GM18498 (cell line): Measurements from ENCODE around the gene FBH1.
A peak's percentile ranks its signal among the peaks of the same experiment; 100 is the strongest.

Experiments
- ATAC-seq: cut with Tn5 transposase; IDR thresholded peaks from one replicate; pipeline ENCODE4 v1.9.1; 2021; ENCODE audit warnings: mild to moderate bottlenecking, moderate library complexity; ENCODE audit not compliant: unreplicated experiment

The FBH1 gene

DNA sequence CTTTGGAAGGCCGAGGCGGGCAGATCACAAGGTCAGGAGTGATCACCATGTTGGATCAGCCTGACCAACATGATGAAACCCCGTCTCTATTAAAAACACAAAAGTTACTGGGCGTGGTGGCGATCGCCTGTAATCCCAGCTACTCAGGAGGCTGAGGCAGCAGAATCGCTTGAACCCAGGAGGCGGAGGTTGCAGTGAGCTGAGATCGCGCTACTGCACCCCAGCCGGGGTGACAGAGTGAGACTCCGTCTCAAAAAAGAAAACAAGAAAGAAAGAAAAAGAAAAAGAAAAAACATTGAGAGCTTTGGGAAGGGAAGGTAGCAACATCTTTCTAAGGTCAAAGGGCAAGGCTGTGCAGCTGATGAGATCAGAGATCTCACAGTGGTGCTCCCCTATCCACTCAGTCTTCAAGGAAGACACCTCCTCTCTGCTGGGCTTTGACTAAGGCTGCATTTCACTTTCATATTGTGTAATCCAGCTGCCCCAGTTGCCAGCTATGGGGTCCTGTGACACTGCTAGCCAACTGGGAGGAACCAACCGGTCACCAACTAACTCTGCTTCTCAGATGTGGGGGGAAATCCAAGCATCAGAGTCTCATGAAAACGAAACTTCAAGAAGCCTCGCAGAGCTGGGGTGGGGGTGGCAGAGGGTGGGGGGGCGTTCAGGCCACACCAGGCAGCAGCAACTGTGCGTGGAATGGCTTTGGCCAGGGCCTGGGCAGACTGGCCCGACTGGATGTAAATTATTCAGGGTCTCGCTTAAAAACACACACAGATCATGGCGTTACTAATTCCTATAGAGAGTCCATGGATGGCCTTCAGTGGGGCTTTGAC, 85.8 kb downstream of the FBH1 start:
- peak; percentile 55 for ATAC-seq

DNA sequence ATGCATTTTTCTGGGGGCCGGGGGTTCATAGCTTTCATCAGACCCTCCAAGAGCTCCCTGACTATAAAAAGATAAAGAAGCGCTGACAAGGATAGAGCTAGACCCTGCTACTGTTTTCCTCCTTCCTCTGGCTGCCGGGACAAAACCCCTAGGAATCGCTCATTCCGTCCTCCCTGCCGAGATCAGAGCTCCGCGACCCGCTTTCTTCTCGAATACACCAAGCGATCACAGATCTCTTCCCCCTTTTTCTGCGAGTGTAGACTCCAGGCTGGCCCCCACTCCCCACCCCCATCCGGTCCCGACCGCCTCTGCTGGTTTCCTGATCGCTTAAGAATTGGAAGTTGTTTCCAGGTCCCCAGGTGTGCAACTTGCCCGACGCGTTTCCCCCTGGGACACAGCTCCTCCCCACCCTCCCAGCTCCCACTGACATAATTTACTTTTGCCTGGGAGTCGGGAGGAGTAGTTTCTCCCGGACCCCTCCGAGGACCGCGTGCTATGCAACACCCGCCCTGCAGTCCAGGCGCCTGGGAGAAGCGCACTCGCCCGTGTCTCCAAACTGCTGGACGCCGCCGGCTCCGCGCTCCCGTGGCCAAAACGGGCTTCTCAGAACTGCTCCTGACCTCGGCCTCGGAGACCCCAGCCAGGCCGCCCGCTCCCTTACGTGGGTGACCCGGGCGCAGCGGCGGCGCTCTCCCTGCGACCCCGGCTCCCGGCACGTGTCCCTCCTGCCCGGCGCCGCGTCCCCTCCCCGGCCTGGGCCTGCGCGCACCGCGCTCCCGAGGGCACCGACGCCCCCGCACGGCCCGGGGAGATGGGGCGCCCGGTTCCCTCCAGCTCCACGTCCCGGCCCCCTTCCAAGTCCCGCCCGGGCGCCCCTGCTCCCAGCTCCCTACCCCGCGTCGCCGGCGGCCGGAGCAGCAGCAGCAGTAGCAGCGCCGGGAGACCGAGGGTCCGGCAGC, 86.7 kb downstream of the FBH1 start:
- peak; percentile 22 for ATAC-seq

DNA sequence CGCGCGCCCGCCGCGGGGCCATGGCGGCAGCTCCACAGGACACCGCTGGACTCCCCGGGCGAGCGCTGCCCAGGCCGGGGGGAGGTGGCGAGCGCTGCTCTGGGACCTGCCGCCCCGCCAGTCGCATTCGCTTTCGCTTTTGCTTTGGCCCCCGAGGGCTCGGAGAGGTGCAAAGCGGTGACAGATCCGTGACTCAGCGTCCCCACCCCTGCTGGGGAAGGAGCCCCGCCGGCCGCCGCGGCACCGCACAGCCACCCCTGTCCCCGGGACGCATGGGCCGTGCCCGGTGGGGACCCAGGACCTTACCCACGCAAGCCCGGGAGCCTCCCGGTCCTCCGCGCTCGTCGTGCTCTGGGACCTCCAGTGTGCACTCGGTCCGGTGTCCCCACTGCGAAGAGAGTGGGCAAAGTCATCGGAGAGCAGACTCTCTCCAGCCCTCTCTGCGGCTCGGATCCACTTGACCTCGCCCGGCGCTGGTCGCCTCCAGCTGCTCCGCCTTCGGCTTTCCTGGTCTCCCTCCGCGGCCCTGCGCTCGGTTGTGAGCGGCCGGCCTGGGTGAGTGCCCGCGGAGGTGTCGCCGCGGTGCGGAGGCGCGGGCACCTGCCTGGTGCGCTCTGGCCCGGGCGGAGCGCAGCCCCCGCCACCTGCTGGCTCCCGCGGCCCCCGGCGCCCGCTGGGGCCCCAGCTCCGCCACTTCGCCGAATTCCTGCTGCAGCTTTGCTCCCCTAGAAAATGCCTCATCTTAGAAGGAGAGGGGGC, 87.6 kb downstream of the FBH1 start, which contains the start of gene IL15RA:
IL15RA (minus strand) TSS at position 73 of the 759 bp plus-strand sequence; CDS start at position 22, 51 bp downstream.
- peak; percentile 71 for ATAC-seq

DNA sequence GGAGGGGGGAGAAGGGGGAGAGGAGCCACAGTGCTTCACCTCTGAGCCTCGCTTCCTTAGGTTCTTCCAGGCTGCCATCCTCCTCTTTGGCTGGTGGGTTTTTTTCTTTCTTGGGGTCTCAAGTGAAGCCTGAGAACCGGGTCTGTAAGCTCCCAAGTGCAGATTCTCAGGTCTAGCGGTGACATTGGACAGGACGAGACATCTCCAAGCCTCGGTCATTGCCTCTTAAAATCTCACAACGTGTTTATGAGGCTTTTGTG, 88.1 kb downstream of the FBH1 start:
- ATAC-seq: no peak

DNA sequence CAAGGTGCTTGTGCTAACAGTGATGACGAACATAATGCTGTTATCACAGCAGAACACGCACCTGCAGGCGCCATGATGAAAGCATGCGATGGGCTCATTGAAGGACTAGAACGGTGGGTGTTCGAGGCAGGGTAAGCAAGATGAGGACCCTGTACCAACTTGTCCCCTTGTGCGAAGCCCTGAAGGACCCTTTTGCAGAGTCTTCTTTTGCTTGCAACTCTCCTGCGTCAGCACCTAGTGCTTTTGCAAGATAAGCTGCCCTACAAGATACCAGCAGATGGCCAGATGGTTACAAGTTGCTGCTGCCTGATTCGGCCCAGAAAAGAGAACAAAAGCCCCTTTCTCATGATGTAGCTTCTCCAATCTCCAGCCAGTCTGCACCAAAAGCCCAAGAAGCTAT, 91.5 kb downstream of the FBH1 start:
- no peak for ATAC-seq

DNA sequence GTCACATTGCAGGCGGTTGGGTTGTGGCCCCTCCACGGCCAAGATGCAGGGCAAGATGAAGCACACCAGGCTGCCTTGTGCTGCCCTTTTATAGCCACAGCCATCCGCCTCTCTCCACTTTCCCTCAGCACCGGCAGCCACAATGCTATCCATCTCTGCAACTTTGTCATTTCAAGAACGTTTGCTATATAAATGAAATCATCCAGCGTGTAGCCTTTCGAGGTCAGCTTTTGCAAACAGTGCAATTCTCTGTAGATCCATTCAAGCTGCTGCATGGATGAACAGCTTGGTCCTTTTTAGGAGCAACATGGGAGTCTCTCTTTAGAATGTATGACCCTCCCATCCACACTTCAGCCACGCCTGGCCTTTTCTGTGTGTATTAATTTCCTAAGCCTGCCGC, 93.7 kb downstream of the FBH1 start:
- ATAC-seq: no peak

DNA sequence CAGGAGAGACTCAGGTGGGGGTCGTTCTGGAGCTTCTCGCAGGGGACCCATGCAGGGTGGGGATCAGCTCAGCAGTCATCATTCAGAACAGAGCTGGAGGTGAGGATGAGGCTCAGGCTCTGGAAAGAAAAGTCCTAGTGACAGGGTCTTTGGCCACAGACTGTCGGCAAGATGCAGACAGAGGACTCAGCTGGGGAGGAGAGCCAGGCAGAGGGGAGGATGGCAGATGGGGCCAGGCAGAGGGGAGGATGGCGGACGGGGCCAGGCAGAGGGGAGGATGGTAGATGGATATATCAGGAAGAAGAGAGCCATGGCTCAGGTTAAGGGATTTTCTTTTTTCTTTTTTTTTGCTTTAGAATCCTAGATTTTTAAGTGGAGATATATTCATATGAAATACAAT, 95.0 kb downstream of the FBH1 start:
- no peak for ATAC-seq
